Gastrocnemius medialis (tissue), 4 donors: Measurements from ENCODE around the gene CYP4A22.

Experiments used
- POLR2A ChIP-seq, 2 donors: fragments of 450-650 bp; IDR thresholded peaks; one replicate each; pipeline ENCODE4 v1.6.1; 2017; ENCODE audit warnings: antibody characterized with exemption in 2 of 2, mild to moderate bottlenecking in 2 of 2, moderate library complexity in 2 of 2
- TF ChIP-seq, protein P1 (sequence below), 5 experiments: fragments of 450-650 bp in 3 of 5; fragments of 200-600 bp in 2 of 5; sonication (generic) in 2 of 5; IDR thresholded peaks in 4 of 5; conservative IDR thresholded peaks in 1 of 5; 1 replicate in 4 of 5; 2 replicates in 1 of 5; pipeline ENCODE4 v1.5.1; 2016 to 2019; ENCODE audit warnings: antibody characterized with exemption in 5 of 5, mild to moderate bottlenecking in 3 of 5, moderate library complexity in 3 of 5

DNA sequence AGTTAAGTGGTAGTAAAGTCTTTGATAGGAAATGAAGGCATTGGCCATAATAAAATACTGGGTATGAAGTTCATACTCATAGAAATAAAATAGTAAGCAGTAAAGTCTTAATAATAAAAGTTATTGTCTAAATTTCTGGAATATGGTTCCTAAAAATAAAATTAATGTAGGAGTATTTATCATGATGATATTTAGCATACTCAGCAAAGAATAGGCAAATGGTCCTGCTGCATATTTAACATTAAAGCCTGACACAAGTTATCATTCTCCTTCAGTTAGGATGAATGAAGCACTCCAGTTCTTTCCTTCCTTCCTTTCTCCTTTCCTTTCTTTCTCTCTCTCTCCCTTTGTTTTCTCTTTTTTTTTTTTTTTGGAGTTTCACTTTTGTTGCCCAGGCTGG is 27.3 kb downstream of the CYP4A22 start:
- TF ChIP-seq, protein P1, sequence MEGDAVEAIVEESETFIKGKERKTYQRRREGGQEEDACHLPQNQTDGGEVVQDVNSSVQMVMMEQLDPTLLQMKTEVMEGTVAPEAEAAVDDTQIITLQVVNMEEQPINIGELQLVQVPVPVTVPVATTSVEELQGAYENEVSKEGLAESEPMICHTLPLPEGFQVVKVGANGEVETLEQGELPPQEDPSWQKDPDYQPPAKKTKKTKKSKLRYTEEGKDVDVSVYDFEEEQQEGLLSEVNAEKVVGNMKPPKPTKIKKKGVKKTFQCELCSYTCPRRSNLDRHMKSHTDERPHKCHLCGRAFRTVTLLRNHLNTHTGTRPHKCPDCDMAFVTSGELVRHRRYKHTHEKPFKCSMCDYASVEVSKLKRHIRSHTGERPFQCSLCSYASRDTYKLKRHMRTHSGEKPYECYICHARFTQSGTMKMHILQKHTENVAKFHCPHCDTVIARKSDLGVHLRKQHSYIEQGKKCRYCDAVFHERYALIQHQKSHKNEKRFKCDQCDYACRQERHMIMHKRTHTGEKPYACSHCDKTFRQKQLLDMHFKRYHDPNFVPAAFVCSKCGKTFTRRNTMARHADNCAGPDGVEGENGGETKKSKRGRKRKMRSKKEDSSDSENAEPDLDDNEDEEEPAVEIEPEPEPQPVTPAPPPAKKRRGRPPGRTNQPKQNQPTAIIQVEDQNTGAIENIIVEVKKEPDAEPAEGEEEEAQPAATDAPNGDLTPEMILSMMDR (IDR thresholded peaks at IDR 0.05 in 4 of 5, conservative IDR thresholded peaks at IDR 0.05 in 1 of 5) = no peak
- TF ChIP-seq POLR2A (IDR thresholded peaks at IDR 0.05) = no peak
